Dedifferentiated amniotic fluid mesenchymal stem cell (primary cell): ENCODE measurements around the gene EFCAB8.

Experiments used
- DNase-seq: peaks from one replicate; pipeline ENCODE4 v3.0.0-alpha.2; 2016; ENCODE audit errors: extremely low spot score

EFCAB8 gene, protein sequence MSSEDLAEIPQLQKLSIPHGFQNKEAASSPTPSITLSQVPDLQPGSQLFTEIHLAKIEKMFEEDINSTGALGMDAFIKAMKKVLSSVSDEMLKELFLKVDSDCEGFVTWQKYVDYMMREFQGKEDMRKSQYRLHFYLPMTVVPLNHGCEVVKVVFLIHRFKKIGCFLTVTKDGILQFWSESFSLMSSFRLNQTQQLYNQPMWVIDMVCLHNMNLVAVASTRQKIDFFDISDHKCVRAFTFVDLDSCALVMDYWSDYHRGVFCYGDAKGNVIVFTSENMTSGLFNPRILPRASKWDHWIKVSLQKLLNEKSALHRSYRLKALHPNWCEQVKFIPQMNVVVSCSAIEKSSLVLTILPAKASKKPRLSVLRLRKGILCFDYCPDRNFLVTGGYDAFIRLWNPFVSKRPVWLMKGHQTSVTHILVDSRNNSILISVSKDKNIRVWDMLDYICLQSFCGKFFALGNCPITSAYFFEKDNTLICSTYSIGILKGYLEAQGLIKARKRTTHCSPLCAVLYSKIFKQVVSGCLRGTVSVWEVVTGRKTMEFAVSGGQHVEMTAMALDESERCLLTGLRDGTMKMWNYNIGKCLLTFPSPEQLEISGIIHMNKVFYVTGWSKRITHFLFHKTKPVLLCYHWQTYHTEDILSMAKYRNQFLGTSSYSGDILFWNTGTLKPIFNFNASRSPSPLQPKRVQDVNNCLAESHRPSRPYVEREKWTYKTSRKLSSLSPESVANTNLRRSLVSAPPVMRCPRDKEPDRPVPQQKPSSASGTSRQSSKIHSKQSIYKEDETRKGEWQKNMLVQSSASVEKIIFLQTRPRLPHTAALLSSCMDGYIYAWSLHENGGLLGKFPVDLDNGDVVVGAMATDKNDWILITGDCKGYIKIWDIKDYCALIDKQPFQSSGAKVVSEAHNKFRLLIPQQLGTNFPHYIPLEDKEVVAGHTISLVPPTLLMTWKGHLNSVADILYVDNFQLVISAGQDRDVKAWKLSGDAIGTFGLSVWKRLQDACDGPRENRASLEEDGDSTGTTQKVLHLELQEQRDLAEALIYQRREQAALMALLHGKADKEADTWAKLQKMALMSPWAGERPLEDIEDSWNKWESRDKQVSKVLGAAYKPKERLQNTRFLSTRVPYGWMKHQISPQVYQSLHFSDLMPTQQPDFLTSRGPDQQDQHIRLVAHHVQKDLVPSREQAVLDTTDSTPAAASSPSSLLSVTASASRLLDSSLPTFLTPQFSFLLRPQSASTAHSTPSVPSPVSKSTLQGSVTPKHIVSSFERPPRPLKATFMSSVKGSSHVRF

GRCh38 chr20:32858701-32859372 is at the start of gene EFCAB8:
Gene EFCAB8, plus strand, starts transcription at chr20:32858923. Its CDS starts 4,870 bp downstream, at chr20:32863793.
- no peak for DNase-seq

- DNase-seq: no peak
These were observed 48.8 kb upstream of the EFCAB8 start for GRCh38 chr20:32809907-32810306.

DNA sequence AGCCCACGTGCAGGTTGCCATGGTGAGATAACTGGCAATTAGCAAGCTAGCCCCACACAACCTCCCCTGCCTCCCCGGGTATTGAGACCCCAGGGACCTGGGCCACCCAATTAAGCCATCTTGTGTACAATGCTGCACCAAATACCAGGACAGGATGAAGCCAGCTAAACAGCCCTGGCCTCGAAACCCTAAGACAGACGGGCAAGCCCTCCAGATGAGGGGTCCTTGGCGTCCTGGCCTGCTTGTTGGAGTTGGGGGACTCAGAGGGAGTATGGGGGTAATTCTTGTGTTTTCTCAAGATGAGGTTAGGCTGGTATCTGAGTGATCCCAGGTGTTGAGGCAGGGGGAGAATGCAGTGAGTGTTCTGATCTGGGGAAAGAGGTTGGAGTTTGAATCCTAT is 47.8 kb upstream of the EFCAB8 start:
- no peak for DNase-seq

GRCh38 chr20:32811886-32812285 is 46.8 kb upstream of the EFCAB8 start:
- no peak for DNase-seq

- no peak for DNase-seq
These were observed 38.6 kb upstream of the EFCAB8 start for GRCh38 chr20:32819992-32820697.

DNA sequence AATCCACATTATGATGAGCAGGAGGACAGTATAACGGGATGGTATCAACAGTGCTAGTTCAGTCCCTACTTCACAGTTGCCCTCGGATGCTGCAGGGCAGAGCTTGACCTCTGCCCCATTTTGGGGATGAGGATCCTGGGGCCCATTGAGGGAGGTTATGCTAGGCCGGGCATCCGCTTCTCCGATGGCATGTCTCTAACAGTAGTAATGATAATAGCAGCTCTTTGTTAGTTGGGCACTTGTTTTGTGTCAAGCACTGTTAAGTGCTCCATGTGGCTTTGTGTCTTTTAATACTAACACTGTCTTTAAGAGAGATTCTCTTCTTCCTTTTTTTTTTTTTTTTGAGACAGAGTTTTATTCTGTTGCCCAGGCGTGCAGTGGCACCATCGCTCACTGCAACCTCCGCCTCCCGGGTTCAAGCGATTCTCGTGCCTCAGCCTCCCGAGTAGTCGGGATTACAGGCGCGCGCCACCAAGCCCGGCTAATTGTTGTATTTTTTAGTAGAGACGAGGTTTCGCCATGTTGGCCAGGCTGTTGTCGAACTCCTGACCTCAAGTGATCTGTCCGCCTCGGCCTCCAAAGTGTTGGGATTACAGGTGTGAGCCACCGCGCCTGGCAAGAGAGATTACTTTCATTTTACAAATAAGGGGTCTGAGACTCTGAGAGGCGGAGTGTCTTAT is 37.9 kb upstream of the EFCAB8 start:
- no peak for DNase-seq

- DNase-seq: no peak
These were observed 36.5 kb upstream of the EFCAB8 start for GRCh38 chr20:32822225-32822624.

GRCh38 chr20:32823078-32823477 is 35.6 kb upstream of the EFCAB8 start:
- peak; percentile 67 for DNase-seq

- no peak for DNase-seq
These were observed 34.8 kb upstream of the EFCAB8 start for GRCh38 chr20:32823737-32824588.

DNA sequence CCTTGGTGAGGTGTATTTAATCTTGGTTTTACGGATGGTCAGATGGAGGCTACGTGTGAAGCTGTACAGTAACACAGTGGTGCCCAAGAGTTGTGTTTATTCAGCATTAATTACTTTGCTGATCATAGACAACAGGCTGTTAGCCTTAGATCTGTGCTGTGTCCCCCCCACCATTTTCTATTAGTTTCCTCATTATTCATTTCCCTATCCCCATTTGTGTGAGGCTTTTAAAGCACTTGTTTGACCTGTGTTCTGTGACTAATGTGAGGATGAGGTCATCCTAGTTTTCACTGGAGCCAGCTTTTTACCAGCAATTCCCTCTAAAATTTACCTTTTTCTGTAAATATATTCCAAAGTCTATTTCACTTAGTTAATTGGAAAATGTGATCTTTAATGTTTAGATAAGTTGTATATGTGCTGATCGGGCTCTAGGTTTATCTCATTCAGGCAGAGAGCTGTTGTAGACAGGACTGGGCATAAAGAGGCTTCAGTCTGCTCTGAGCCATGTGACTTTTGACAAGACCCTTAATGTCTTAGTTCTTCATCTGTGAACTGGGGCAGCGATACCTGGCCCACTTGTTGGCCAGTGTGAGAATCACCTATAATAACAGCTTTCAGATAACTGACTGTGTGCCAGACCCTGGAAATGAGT is 30.6 kb upstream of the EFCAB8 start:
- no peak for DNase-seq

DNA sequence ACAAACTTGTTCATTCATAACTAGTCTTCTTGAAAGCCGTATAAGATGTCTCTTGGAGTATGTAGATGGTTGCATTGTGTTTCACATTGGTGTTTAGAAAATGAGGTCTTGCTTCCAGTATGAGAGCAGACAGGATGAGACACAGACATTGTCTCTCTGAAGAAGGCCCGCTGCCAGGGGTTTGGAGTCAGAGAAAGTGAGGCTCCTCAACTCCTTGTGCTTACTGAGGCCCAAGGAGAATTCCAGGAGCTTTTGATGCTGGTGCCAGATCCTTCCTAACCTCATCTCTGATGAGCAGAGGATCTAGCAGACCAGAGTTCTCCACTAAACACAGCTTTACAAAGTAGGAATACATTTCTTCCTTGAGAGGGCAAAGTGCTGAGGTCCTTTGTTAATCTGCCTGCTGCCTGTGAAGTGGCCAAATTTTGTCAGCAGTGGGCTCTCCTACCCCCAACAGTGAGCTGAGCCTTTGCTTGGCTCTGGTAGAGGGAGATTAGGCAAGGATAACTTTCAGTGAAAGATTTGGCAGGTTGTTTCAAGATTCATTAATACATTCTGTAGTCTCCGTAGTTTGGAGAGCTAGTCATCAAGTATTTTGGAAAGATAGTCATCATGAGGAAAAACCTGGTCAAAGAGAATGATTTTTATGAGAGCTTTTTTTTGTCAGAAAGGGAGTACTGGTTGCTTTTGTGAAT is 29.3 kb upstream of the EFCAB8 start:
- DNase-seq: no peak

- no peak for DNase-seq
These were observed 28.3 kb upstream of the EFCAB8 start for GRCh38 chr20:32830437-32830836.

DNA sequence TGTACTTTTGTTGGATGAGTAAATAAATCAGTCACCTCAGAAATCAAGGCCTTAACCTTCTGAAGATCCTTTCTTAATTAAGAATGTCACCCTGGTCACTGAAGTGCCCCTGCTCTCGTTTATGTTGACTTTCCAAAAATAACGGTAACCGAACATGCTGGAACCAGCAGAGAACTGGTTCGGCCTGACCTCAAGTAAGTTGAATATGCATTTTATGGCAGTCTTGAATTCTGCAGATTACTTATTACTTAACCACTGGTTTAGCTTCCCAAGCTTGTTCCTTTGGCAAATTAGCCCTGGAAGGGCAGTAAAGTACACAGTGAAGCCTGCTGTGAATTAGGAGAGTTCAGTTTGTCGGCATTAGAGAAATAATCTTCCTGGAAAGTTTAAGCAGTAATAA is 26.7 kb upstream of the EFCAB8 start:
- DNase-seq: no peak

- no peak for DNase-seq
These were observed 26.1 kb upstream of the EFCAB8 start for GRCh38 chr20:32832664-32833063.

GRCh38 chr20:32834972-32835371 is 23.8 kb upstream of the EFCAB8 start:
- no peak for DNase-seq

DNA sequence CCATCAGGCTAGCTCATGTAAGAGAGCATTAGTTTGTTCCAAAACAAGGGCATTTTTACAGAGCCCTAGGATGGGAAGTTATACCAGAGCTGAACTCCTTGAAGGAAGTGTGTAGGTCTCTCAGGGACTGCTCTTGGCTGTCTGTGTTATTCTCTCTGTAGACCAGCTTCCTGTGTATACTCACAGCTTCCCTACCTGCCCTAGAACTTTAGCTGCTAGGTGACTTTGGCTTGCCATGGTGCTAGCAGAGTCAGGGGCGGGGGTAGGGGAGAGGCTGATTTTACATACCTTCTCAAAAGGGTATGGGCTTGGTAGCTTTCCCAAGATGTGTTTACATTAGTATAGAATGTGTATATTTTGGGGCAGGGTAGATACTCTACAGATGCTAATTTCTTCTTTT is 21.6 kb upstream of the EFCAB8 start:
- DNase-seq: no peak

DNA sequence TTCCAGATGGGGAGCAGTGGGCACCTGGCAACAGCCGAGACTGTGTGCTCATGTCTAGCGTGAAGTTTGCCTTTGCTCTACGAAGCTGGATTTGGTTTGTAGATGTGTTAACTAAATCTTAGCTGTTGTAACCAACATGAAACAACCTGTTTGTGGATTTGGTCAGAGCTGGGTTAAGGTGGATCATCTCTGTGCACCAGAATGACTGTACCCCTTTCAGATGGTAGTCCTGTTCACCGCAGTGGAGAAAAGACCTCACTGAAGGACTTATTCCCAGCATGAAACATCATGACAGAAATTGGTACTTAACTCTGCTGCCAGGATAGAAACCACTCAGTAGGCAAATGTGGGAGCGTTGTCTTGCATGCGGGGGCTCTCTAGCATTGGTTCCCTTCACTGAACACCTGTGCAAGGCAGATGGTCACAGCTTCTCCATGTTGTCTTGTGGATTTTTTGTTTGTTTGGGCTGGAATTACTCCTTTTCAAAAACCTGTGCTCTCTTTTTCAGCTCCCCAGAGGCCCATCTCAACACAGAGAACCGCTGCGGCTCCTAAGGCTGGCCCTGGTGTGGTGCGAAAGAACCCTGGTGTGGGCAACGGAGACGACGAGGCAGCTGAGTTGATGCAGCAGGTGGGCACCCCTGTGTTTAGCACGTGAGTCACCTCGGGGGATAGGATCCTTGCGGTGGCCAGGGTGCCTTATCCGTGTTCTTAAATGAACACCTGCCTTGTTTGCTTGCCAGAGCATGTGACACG is 19.3 kb upstream of the EFCAB8 start:
- DNase-seq: no peak

- no peak for DNase-seq
These were observed 18.8 kb upstream of the EFCAB8 start for GRCh38 chr20:32839982-32840285.
